GM19455 (cell line): ENCODE data around the gene GNL3.
A peak's percentile ranks its signal among the peaks of the same experiment; 100 is the strongest.

ENCODE experiments used
- ATAC-seq: cut with Tn5 transposase; IDR thresholded peaks from one replicate; pipeline ENCODE4 v1.9.1; 2021; ENCODE audit not compliant: unreplicated experiment

GNL3 gene

GRCh38 chr3:52688266-52688665 is 2.4 kb downstream of the GNL3 start:
- ATAC-seq, result no peak

GRCh38 chr3:52689151-52689550 is 3.3 kb downstream of the GNL3 start:
- ATAC-seq, result no peak

- no peak for ATAC-seq
Measured at GRCh38 chr3:52690560-52690959, 4.7 kb downstream of the GNL3 start.

- no peak for ATAC-seq
Measured at GRCh38 chr3:52693071-52693470, 7.2 kb downstream of the GNL3 start.

GRCh38 chr3:52694528-52695189 is 8.8 kb downstream of the GNL3 start:
- no peak for ATAC-seq

- ATAC-seq, result no peak
Measured at GRCh38 chr3:52695798-52696671, 10.2 kb downstream of the GNL3 start.

GRCh38 chr3:52696830-52697631 is 11.2 kb downstream of the GNL3 start:
- ATAC-seq, result no peak

- no peak for ATAC-seq
Measured at GRCh38 chr3:52697632-52697965, 11.8 kb downstream of the GNL3 start.

- no peak for ATAC-seq
Measured at GRCh38 chr3:52703341-52703740, 17.5 kb downstream of the GNL3 start.

GRCh38 chr3:52704611-52705437 is 19.0 kb downstream of the GNL3 start:
- no peak for ATAC-seq

- no peak for ATAC-seq
Measured at GRCh38 chr3:52705438-52705687, 19.5 kb downstream of the GNL3 start.

GRCh38 chr3:52705688-52706686 is 20.2 kb downstream of the GNL3 start, which contains the start of the genes GLT8D1 and SPCS1:
Gene GLT8D1, minus strand, starts transcription at chr3:52705791. Its CDS starts 5,331 bp downstream, at chr3:52700460.
Gene SPCS1, plus strand, starts transcription at chr3:52706106. Its CDS starts 141 bp downstream, at chr3:52706247.
- ATAC-seq, result peak; percentile 75

- ATAC-seq, result no peak
Measured at GRCh38 chr3:52707585-52707984, 21.8 kb downstream of the GNL3 start.

GRCh38 chr3:52710512-52710911 is 24.7 kb downstream of the GNL3 start:
- no peak for ATAC-seq

- no peak for ATAC-seq
Measured at GRCh38 chr3:52712291-52713212, 26.7 kb downstream of the GNL3 start.

- no peak for ATAC-seq
Measured at GRCh38 chr3:52714335-52715302, 28.8 kb downstream of the GNL3 start.

GRCh38 chr3:52715714-52716305 is 30.0 kb downstream of the GNL3 start:
- ATAC-seq, result no peak
